Mesendoderm (in vitro differentiated cells): ENCODE data around the gene VPS8.

Experiments used
- DNase-seq: peaks from one replicate; pipeline ENCODE4 v3.0.0; 2013
- H2AK5ac ChIP-seq: 2 replicates; pipeline ENCODE4 v1.6.1; 2013; ENCODE audit warnings: low read length, inconsistent platforms
- H2BK120ac ChIP-seq: 2 replicates; pipeline ENCODE4 v1.6.1; 2013; ENCODE audit warnings: low read depth, mild to moderate bottlenecking, low read length, moderate library complexity, mixed read lengths
- H2BK15ac ChIP-seq: replicated peaks from 2 replicates; pipeline ENCODE4 v1.6.1; 2013; ENCODE audit warnings: low read depth, mild to moderate bottlenecking, moderate library complexity
- H2BK5ac ChIP-seq: 2 replicates; pipeline ENCODE4 v1.6.1; 2013; ENCODE audit warnings: low read length, inconsistent platforms
- H3K18ac ChIP-seq: 2 replicates; pipeline ENCODE4 v1.6.1; 2013; ENCODE audit warnings: mild to moderate bottlenecking, low read length, mixed read lengths
- H3K23ac ChIP-seq: one replicate; pipeline ENCODE4 v1.6.1; 2013; ENCODE audit warnings: low read length
- H3K27ac ChIP-seq: 2 replicates; pipeline ENCODE4 v1.5.1; 2013; ENCODE audit warnings: low read depth, mild to moderate bottlenecking, inconsistent platforms, low read length, moderate library complexity
- H3K27me3 ChIP-seq: 2 replicates; pipeline ENCODE4 v1.6.1; 2013; ENCODE audit warnings: low read length, control low read depth, mild to moderate bottlenecking, inconsistent platforms; ENCODE audit not compliant: insufficient read depth, poor library complexity
- H3K36me3 ChIP-seq: 2 replicates; pipeline ENCODE4 v1.6.1; 2013; ENCODE audit warnings: low read length, inconsistent platforms; ENCODE audit not compliant: control insufficient read depth, insufficient read depth
- H3K4ac ChIP-seq: one replicate; pipeline ENCODE4 v1.6.1; 2013; ENCODE audit warnings: low read depth, mild to moderate bottlenecking, low read length, moderate library complexity
- H3K4me1 ChIP-seq: 2 replicates; pipeline ENCODE4 v1.6.1; 2013; ENCODE audit warnings: low read depth, low read length, inconsistent platforms; ENCODE audit not compliant: control insufficient read depth
- H3K4me2 ChIP-seq: 2 replicates; pipeline ENCODE4 v1.6.1; 2013; ENCODE audit warnings: low read length
- H3K4me3 ChIP-seq: 2 replicates; pipeline ENCODE4 v1.5.1; 2013; ENCODE audit warnings: mild to moderate bottlenecking, low read length
- H3K56ac ChIP-seq: one replicate; pipeline ENCODE4 v1.6.1; 2013; ENCODE audit warnings: low read length
- H3K79me1 ChIP-seq: 2 replicates; pipeline ENCODE4 v1.6.1; 2013; ENCODE audit warnings: low read length, inconsistent platforms
- H3K79me2 ChIP-seq: 2 replicates; pipeline ENCODE4 v1.6.1; 2013; ENCODE audit warnings: mild to moderate bottlenecking, low read length; ENCODE audit not compliant: control insufficient read depth, insufficient read depth
- H3K9ac ChIP-seq: 2 replicates; pipeline ENCODE4 v1.6.1; 2013; ENCODE audit warnings: low read length, inconsistent platforms
- H4K5ac ChIP-seq: one replicate; pipeline ENCODE4 v1.6.1; 2013; ENCODE audit warnings: low read length
- H4K8ac ChIP-seq: one replicate; pipeline ENCODE4 v1.6.1; 2013; ENCODE audit warnings: low read depth, mild to moderate bottlenecking, control low read depth, low read length, moderate library complexity
- WGBS: extraction: QIAGEN DNeasy Blood & Tissue Kit; methylation state at CpG from one replicate; pipeline ENCODE4 v1.1.7; 2013; ENCODE audit warnings: low lambda C conversion rate, missing lambda C conversion rate; ENCODE audit not compliant: insufficient coverage; ENCODE audit errors: extremely low coverage; 5-methylcytosine and 5-hydroxymethylcytosine counted together

The VPS8 gene

GRCh38 chr3:184810146-184810545, 1.8 kb upstream of the VPS8 start:
- Histone ChIP-seq H3K4me2 (no peak overlapping the region), H3K4me1 (no peaks in the 10 kb centered on the region), H4K5ac (no peak overlapping the region), H3K79me1 (peaks cover 3% of the 10 kb centered on the region), H3K18ac (no peak overlapping the region), H3K56ac (no peak overlapping the region), H3K23ac (no peak overlapping the region), H2BK15ac (no peak overlapping the region), H2AK5ac (no peak overlapping the region), H3K4ac (no peak overlapping the region), H2BK120ac (no peak overlapping the region), H3K27me3 (no peaks in the 10 kb centered on the region), H3K36me3 (no peaks in the 10 kb centered on the region), H3K27ac (no peak overlapping the region), H2BK5ac (no peak overlapping the region), H3K9ac (no peak overlapping the region), H3K4me3 (no peak overlapping the region), H4K8ac (no peak overlapping the region), H3K79me2 (peaks cover 3% of the 10 kb centered on the region)
- no peak for DNase-seq
- WGBS = no CpG with 5 or more reads among the region's 3 CpGs

- no peak overlapping the region for H3K9ac ChIP-seq
- H3K4me3 ChIP-seq = no peak overlapping the region
- no peak overlapping the region for H3K27ac ChIP-seq
- no peak overlapping the region for H2BK120ac ChIP-seq
- no peaks in the 10 kb centered on the region for H3K4me1 ChIP-seq
- H3K27me3 ChIP-seq = no peaks in the 10 kb centered on the region
- no peak overlapping the region for H3K56ac ChIP-seq
- DNase-seq = no peak
- H3K79me2 ChIP-seq = peaks cover 3% of the 10 kb centered on the region
- H2BK5ac ChIP-seq = no peak overlapping the region
- no peak overlapping the region for H3K4ac ChIP-seq
- H3K23ac ChIP-seq = no peak overlapping the region
- H3K36me3 ChIP-seq = no peaks in the 10 kb centered on the region
- H3K18ac ChIP-seq = no peak overlapping the region
- H4K8ac ChIP-seq = no peak overlapping the region
- WGBS = no CpG with 5 or more reads among the region's 3 CpGs
- H3K4me2 ChIP-seq = no peak overlapping the region
- peaks cover 3% of the 10 kb centered on the region for H3K79me1 ChIP-seq
- peak overlapping the region; percentile 42 for H2BK15ac ChIP-seq
- no peak overlapping the region for H4K5ac ChIP-seq
- no peak overlapping the region for H2AK5ac ChIP-seq
Measured at GRCh38 chr3:184811034-184811433, 932 bp upstream of the VPS8 start.

DNA sequence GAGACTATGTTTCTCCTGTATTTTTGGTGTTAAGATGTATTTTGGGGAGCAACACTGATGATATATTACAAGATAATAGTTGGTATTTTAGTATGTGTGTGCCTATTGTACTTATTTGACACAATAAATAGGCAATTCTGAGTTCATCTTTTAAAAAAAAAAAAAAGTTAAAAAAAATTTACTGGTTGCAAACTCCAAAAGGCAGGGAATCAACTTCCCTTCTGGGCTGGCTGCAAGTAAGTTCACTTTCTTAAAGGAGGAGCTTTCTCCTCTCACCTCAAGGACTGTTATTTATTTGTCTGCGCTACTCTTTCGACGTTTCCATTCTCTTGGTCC, 335 bp upstream of the VPS8 start:
- no peaks in the 10 kb centered on the region for H3K36me3 ChIP-seq
- H3K56ac ChIP-seq = peak overlapping the region; percentile 82
- WGBS = no CpG with 5 or more reads among the region's 3 CpGs
- H2AK5ac ChIP-seq = no peak overlapping the region
- no peak overlapping the region for H3K23ac ChIP-seq
- H2BK5ac ChIP-seq = no peak overlapping the region
- no peak overlapping the region for H4K8ac ChIP-seq
- no peak overlapping the region for H2BK15ac ChIP-seq
- peak overlapping the region; percentile 23 for H3K4me2 ChIP-seq
- H2BK120ac ChIP-seq = no peak overlapping the region
- H3K18ac ChIP-seq = no peak overlapping the region
- H3K27ac ChIP-seq = no peak overlapping the region
- no peaks in the 10 kb centered on the region for H3K27me3 ChIP-seq
- H3K79me2 ChIP-seq = peaks cover 3% of the 10 kb centered on the region
- no peak for DNase-seq
- no peaks in the 10 kb centered on the region for H3K4me1 ChIP-seq
- no peak overlapping the region for H3K4ac ChIP-seq
- no peak overlapping the region for H3K4me3 ChIP-seq
- peak overlapping the region; percentile 98 for H4K5ac ChIP-seq
- H3K79me1 ChIP-seq = peaks cover 3% of the 10 kb centered on the region
- peak overlapping the region; percentile 51 for H3K9ac ChIP-seq

GRCh38 chr3:184812662-184813042, 686 bp downstream of the VPS8 start:
- Histone ChIP-seq H4K5ac (no peak overlapping the region), H3K23ac (no peak overlapping the region), H3K4me3 (peak overlapping the region; percentile 91), H2AK5ac (no peak overlapping the region), H4K8ac (no peak overlapping the region), H3K4me1 (no peaks in the 10 kb centered on the region), H3K56ac (peak overlapping the region; percentile 88), H3K18ac (no peak overlapping the region), H2BK15ac (no peak overlapping the region), H3K4ac (no peak overlapping the region), H3K27ac (no peak overlapping the region), H3K79me2 (peaks cover 3% of the 10 kb centered on the region), H3K36me3 (no peaks in the 10 kb centered on the region), H3K79me1 (peaks cover 3% of the 10 kb centered on the region), H3K4me2 (peak overlapping the region; percentile 84), H2BK5ac (no peak overlapping the region), H3K27me3 (no peaks in the 10 kb centered on the region), H3K9ac (peak overlapping the region; percentile 87), H2BK120ac (no peak overlapping the region)
- WGBS = no CpG with 5 or more reads among the region's 17 CpGs
- DNase-seq = no peak

DNA sequence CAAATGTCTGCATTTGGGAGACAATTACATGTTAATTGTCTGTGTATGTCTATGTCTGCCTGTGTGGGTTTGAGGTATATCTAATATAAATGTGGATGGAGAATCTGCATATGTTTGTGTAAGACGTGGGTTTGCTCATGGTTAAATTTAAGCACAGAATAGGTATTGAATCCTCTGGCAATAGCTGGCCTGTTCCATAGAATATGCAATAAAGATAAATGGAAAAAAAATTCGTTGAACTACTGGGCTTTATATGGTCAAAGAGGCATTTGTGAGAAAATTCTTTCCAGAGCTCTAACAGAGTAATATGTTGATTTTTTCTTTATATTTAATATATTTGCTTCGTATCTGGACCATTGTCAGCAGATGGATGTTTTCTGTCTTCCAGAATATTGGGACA, 1.4 kb downstream of the VPS8 start:
- Histone ChIP-seq H3K4me2 (no peak overlapping the region), H3K4ac (no peak overlapping the region), H3K36me3 (no peaks in the 10 kb centered on the region), H2BK5ac (no peak overlapping the region), H3K79me1 (peaks cover 3% of the 10 kb centered on the region), H2AK5ac (no peak overlapping the region), H4K5ac (no peak overlapping the region), H3K27me3 (no peaks in the 10 kb centered on the region), H4K8ac (no peak overlapping the region), H3K23ac (no peak overlapping the region), H3K4me3 (no peak overlapping the region), H3K56ac (no peak overlapping the region), H3K27ac (no peak overlapping the region), H3K79me2 (peaks cover 3% of the 10 kb centered on the region), H3K4me1 (no peaks in the 10 kb centered on the region), H3K18ac (no peak overlapping the region), H3K9ac (no peak overlapping the region), H2BK15ac (no peak overlapping the region), H2BK120ac (no peak overlapping the region)
- DNase-seq = no peak
- WGBS = no CpG with 5 or more reads among the region's 3 CpGs

DNA sequence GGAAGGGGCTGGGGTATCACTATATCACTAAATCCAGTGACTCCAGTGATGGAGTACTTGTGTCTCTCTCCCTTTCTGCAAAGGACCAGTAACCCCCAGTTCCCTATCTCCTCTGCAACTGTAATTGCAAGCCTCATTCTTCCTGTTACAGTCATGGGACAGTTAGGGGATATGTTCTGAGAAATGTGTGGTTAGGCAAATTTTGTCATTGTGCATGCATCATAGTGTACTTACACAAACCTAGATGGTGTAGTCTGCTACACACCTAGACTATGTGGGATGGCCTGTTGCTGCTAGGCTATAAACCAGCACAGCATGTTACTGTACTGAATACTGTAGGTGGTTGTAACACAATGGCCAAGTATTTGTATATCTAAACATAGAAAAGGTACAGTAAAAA, 2.2 kb downstream of the VPS8 start:
- no peak overlapping the region for H4K5ac ChIP-seq
- peaks cover 3% of the 10 kb centered on the region for H3K79me1 ChIP-seq
- DNase-seq = no peak
- H2BK120ac ChIP-seq = no peak overlapping the region
- no peak overlapping the region for H2BK5ac ChIP-seq
- H3K56ac ChIP-seq = no peak overlapping the region
- no peak overlapping the region for H3K4me2 ChIP-seq
- no peaks in the 10 kb centered on the region for H3K4me1 ChIP-seq
- H2AK5ac ChIP-seq = no peak overlapping the region
- no peak overlapping the region for H3K23ac ChIP-seq
- H3K18ac ChIP-seq = no peak overlapping the region
- H3K27ac ChIP-seq = no peak overlapping the region
- H3K79me2 ChIP-seq = peaks cover 3% of the 10 kb centered on the region
- H3K36me3 ChIP-seq = no peaks in the 10 kb centered on the region
- no peak overlapping the region for H3K9ac ChIP-seq
- no peak overlapping the region for H2BK15ac ChIP-seq
- H3K4me3 ChIP-seq = no peak overlapping the region
- H3K4ac ChIP-seq = no peak overlapping the region
- H3K27me3 ChIP-seq = no peaks in the 10 kb centered on the region
- no peak overlapping the region for H4K8ac ChIP-seq
